MM.1S (cell line): Measurements from ENCODE around the gene CRYGA.

Experiments
- DNase-seq: peaks from one replicate; pipeline ENCODE4 v3.0.0-alpha.2; 2015
- H2AFZ ChIP-seq: fragments of 300-600 bp; sonication (generic); 2 replicates; pipeline ENCODE4 v1.6.0; 2016; ENCODE audit warnings: antibody characterized with exemption, low read length
- H3F3A ChIP-seq: fragments of 300-600 bp; sonication (generic); 2 replicates; pipeline ENCODE4 v1.6.1; 2016; ENCODE audit warnings: mild to moderate bottlenecking, antibody characterized with exemption, low read length, moderate library complexity, mixed read lengths; ENCODE audit not compliant: insufficient read depth
- H3K27ac ChIP-seq: fragments of 300-600 bp; sonication (generic); 2 replicates; pipeline ENCODE4 v1.5.1; 2016; ENCODE audit warnings: mild to moderate bottlenecking, low read length
- H3K27me3 ChIP-seq: fragments of 300-600 bp; sonication (generic); replicated peaks from 2 replicates; pipeline ENCODE4 v1.6.0; 2016; ENCODE audit warnings: low read length; ENCODE audit not compliant: insufficient read depth
- H3K36me3 ChIP-seq: fragments of 300-600 bp; sonication (generic); replicated peaks from 2 replicates; pipeline ENCODE4 v1.6.1; 2016; ENCODE audit warnings: mild to moderate bottlenecking, low read length, mixed read lengths; ENCODE audit not compliant: insufficient read depth
- H3K4me1 ChIP-seq: fragments of 300-600 bp; sonication (generic); 2 replicates; pipeline ENCODE4 v1.6.1; 2016; ENCODE audit warnings: low read length, mixed read lengths
- H3K4me2 ChIP-seq: fragments of 300-600 bp; sonication (generic); 2 replicates; pipeline ENCODE4 v1.6.0; 2016; ENCODE audit warnings: low read depth, low read length
- H3K4me3 ChIP-seq: fragments of 300-600 bp; sonication (generic); 2 replicates; pipeline ENCODE4 v1.5.1; 2016; ENCODE audit warnings: low read length, mixed read lengths
- H3K79me2 ChIP-seq: fragments of 300-600 bp; sonication (generic); 2 replicates; pipeline ENCODE4 v1.6.1; 2016; ENCODE audit warnings: mixed run types, low read length, mixed read lengths
- H3K9ac ChIP-seq: fragments of 300-600 bp; sonication (generic); 2 replicates; pipeline ENCODE4 v1.6.1; 2016; ENCODE audit warnings: low read length, mixed read lengths
- H3K9me2 ChIP-seq: fragments of 300-600 bp; sonication (generic); replicated peaks from 2 replicates; pipeline ENCODE4 v1.6.1; 2016; ENCODE audit warnings: mild to moderate bottlenecking, low read length, mixed read lengths; ENCODE audit not compliant: insufficient read depth
- H3K9me3 ChIP-seq: fragments of 300-600 bp; sonication (generic); replicated peaks from 2 replicates; pipeline ENCODE4 v1.6.1; 2016; ENCODE audit warnings: mild to moderate bottlenecking, low read length, mixed read lengths; ENCODE audit not compliant: insufficient read depth
- H4K20me1 ChIP-seq: fragments of 300-600 bp; sonication (generic); 2 replicates; pipeline ENCODE4 v1.6.1; 2016; ENCODE audit warnings: mild to moderate bottlenecking, low read length, moderate library complexity, mixed read lengths; ENCODE audit not compliant: insufficient read depth
- EZH2 ChIP-seq: fragments of 300-600 bp; sonication (generic); optimal IDR thresholded peaks from 2 replicates; pipeline ENCODE3; 2017; ENCODE audit warnings: low read depth, mild to moderate bottlenecking, antibody characterized with exemption, low read length, mixed read lengths
- EZH2phosphoT487 ChIP-seq: fragments of 300-600 bp; sonication (generic); IDR thresholded peaks from 2 replicates; pipeline ENCODE4 v1.6.1; 2018; ENCODE audit warnings: antibody characterized with exemption, low read length
- TF ChIP-seq, protein P1 (sequence below): fragments of 300-600 bp; sonication (generic); IDR thresholded peaks from 2 replicates; pipeline ENCODE4 v1.5.1; 2016; ENCODE audit warnings: antibody characterized with exemption, low read length, mixed read lengths

The CRYGA gene, protein sequence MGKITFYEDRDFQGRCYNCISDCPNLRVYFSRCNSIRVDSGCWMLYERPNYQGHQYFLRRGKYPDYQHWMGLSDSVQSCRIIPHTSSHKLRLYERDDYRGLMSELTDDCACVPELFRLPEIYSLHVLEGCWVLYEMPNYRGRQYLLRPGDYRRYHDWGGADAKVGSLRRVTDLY

DNA sequence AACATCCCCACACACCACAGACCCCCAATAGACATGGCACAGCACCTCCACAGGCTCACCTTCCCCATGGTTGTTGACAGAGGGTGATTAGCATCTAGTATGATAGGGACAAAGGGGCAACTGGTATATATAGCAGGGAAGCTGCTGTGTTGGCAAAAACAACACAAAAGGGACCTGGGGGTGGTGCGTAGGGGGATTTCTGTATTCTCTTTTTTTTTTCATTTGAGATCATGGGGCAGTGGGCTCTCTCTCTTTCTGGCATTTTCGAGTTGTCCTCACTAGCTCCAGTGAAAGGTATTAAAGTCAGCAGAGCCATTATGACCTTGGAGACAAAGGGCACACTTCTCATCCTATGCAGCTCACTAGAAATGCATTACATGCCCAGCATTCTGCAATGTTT lies at the start of gene CRYGA:
Gene CRYGA (minus strand): TSS at position 101 of the 400 bp plus-strand sequence. CDS start 33 bp downstream, at position 68.
- Histone ChIP-seq H3K4me1 (no peaks in the 10 kb centered on the region), H3K4me3 (no peak within 1 kb of the TSS), H3K27me3 (no peaks in the 10 kb centered on the region), H3K9me2 (no peaks in the 10 kb centered on the region), H3K9ac (no peak within 1 kb of the TSS), H2AFZ (no peak within 1 kb of the TSS), H3K79me2 (no peaks in the 10 kb centered on the region), H3F3A (no peaks in the 10 kb centered on the region), H3K36me3 (no peaks in the 10 kb centered on the region), H3K27ac (no peak within 1 kb of the TSS), H3K9me3 (no peaks in the 10 kb centered on the region), H4K20me1 (no peaks in the 10 kb centered on the region), H3K4me2 (no peak within 1 kb of the TSS)
- TF ChIP-seq EZH2 = no peak
- TF ChIP-seq, protein P1, sequence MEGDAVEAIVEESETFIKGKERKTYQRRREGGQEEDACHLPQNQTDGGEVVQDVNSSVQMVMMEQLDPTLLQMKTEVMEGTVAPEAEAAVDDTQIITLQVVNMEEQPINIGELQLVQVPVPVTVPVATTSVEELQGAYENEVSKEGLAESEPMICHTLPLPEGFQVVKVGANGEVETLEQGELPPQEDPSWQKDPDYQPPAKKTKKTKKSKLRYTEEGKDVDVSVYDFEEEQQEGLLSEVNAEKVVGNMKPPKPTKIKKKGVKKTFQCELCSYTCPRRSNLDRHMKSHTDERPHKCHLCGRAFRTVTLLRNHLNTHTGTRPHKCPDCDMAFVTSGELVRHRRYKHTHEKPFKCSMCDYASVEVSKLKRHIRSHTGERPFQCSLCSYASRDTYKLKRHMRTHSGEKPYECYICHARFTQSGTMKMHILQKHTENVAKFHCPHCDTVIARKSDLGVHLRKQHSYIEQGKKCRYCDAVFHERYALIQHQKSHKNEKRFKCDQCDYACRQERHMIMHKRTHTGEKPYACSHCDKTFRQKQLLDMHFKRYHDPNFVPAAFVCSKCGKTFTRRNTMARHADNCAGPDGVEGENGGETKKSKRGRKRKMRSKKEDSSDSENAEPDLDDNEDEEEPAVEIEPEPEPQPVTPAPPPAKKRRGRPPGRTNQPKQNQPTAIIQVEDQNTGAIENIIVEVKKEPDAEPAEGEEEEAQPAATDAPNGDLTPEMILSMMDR = no peak
- no peak for TF ChIP-seq EZH2phosphoT487
- no peak for DNase-seq

DNA sequence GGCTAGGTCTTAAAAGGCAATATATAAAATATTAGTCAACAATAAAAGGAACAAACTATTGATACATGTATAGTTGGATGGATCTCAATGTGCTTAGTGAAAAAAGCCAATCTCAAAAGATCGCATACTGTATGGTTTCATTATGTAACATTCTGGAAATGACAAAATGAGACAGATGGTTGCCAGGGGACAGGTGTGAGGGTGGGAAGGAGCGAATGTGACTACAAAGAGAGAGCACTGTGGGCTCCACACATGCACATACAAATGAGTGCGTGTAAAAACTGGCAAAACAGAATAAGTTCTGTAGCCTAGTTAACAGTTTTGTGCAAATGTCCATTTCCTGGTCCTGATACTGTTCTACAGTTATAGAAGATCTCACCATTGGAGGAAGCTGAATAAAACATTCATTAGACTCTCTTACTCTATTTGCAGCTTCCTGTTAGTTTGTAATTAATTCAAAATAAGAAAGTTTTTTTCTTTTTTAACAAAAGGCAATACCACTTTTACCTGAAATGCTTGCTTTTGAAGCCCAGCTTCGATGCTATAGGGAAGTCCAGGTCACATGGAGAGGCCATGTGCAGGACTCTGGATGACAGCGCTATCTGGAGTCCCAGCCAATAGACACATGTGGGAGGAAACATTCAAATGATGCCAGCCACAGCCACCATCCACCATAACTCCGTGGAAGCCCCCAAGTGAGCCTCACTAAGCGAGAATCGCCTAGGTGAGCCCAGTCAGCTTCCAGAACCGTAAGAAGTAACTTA lies 47.5 kb upstream of the CRYGA start:
- Histone ChIP-seq H3K27me3 (no peaks in the 10 kb centered on the region), H3K36me3 (no peaks in the 10 kb centered on the region), H3K9ac (no peak overlapping the region), H4K20me1 (no peaks in the 10 kb centered on the region), H2AFZ (no peak overlapping the region), H3K27ac (no peak overlapping the region), H3K4me1 (no peaks in the 10 kb centered on the region), H3K9me3 (no peaks in the 10 kb centered on the region), H3K79me2 (no peaks in the 10 kb centered on the region), H3F3A (no peaks in the 10 kb centered on the region), H3K4me3 (no peak overlapping the region), H3K9me2 (no peaks in the 10 kb centered on the region), H3K4me2 (no peak overlapping the region)
- TF ChIP-seq, protein P1 = no peak
- TF ChIP-seq EZH2phosphoT487 (no peak), EZH2 (no peak)
- DNase-seq = no peak

DNA sequence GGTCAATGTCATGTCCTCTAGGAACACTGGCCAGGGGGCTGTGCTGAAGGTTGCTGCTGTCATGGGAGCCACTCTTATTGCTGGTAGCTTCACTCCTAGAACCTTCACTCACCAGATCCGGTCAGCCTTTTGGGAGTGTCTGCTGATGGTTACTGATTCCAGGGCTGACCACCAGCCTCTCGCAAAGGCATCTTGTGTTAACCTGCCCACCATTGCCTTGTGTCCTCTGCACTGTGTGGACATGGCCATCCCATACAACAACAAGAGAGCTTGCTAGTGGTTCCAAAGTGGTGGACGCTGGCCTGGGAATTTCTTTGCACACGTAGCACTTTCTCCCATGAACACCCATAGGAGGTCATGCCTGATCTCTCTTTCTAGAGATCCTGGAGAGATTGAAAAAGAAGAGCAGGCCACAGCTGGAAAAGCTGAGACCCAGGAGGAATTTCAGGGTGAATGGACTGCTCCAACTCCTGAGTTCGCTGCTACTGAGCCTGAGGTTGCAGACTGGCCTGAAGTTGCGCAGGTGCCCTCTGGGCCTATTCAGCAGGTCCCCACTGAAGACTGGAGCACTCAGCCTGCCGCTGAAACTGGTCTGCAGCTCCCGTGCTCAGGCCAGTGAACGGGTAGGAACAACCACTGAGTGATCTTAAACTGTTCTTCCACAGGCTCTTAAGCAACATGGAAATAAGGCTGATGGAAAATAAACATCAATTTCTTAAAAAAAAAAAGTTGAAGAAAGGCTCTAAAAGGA lies 45.1 kb upstream of the CRYGA start:
- no peak overlapping the region for H2AFZ ChIP-seq
- H3K36me3 ChIP-seq = no peaks in the 10 kb centered on the region
- H3K27me3 ChIP-seq = no peaks in the 10 kb centered on the region
- no peaks in the 10 kb centered on the region for H3K4me1 ChIP-seq
- no peaks in the 10 kb centered on the region for H3F3A ChIP-seq
- H3K4me2 ChIP-seq = no peak overlapping the region
- TF ChIP-seq EZH2 (no peak), EZH2phosphoT487 (no peak)
- TF ChIP-seq, protein P1 = no peak
- H3K9me2 ChIP-seq = no peaks in the 10 kb centered on the region
- no peak overlapping the region for H3K4me3 ChIP-seq
- H4K20me1 ChIP-seq = no peaks in the 10 kb centered on the region
- no peak overlapping the region for H3K9ac ChIP-seq
- H3K9me3 ChIP-seq = no peaks in the 10 kb centered on the region
- H3K27ac ChIP-seq = no peak overlapping the region
- DNase-seq = no peak
- no peaks in the 10 kb centered on the region for H3K79me2 ChIP-seq
